H4 (cell line): ENCODE data around the gene RCN2. TPM values are rescaled to one million over a fixed set of nuclear protein-coding genes. Genes with fewer than 3 reads are reported as not detected.

Experiments
- DNase-seq: peaks from one replicate; pipeline ENCODE4 v3.0.0-alpha.2; 2015; ENCODE audit warnings: low spot score
- total RNA-seq: library from RNA; depleted of rRNA; stranded (reverse); fragments of >200 nt; shearing (Covaris generic); gene quantifications from 2 replicates; pipeline ENCODE4 v1.2.3, GENCODE V29; 2014; rRNA removed

Gene RCN2
- total RNA-seq, 1 experiment from 2014 or later, result 168 TPM

DNA sequence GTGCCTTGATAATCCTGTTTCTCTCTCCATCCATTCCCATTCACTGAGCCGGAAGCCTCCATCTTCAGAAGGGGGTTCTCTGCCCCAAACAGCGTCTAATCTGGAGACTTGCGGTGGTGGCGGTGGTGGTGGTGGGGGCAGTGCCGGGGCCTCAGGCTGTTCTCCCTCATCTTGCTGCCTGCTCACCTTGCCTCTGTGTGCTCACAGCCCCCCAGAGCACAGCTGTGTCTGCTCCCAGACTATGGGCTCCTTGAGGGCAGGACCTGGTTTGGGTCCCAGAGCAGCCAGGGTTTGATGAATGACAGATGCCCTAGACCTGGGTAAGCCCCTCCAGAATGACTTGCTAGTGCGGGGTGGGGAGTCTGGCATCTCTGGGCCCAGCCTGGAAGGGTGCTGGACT, 62.9 kb downstream of the RCN2 start:
- DNase-seq, result no peak

DNA sequence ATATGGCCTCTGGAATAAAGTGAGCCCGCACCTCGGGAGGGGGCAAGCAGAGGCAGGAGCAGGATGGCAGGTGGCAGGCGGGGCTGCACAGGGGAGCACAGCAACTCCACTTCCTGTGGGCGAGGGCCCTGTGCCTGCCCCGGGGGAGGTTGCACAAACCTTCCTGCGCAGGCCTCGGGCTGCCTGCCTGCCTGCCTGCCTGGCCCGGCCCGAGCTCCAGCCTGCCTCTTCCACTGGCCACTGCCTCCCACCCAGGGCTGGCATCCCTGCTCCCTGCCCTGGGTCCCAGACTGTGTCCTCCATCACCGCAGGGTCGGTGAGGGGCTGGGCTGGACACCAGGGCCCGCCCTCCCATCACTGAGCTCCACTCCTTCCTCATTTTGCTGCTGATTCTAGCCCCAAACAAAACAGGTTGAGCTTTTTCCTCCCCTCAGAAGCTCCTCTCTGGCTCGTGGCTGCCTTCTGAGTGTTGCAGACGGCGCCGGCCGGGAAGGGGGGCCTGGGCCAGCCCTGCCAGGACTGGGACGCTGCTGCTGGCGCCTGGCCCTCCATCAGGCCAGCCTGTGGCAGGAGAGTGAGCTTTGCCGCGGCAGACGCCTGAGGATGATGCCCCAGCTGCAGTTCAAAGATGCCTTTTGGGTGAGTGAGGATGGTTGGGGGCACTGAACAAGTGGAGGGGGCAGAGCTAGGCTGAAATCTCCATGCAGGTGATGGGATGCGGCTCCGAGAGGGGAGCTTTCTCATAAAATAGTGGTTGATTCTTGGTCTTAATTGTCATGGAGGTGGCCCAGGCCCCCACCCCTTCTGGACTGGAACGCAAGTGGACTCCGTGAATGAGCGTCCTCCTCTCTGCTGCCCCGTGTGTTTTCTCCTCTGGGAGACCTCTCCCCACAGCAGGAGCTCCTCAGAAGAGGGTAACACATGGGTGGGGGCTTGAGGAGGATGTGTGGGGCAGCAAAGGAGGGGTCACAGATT, 63.7 kb downstream of the RCN2 start, which contains the start of gene PSTPIP1:
TSS of gene PSTPIP1 (plus strand) at position 156 of the 975 bp plus-strand sequence. CDS start at position 604, 448 bp downstream.
- no peak for DNase-seq

DNA sequence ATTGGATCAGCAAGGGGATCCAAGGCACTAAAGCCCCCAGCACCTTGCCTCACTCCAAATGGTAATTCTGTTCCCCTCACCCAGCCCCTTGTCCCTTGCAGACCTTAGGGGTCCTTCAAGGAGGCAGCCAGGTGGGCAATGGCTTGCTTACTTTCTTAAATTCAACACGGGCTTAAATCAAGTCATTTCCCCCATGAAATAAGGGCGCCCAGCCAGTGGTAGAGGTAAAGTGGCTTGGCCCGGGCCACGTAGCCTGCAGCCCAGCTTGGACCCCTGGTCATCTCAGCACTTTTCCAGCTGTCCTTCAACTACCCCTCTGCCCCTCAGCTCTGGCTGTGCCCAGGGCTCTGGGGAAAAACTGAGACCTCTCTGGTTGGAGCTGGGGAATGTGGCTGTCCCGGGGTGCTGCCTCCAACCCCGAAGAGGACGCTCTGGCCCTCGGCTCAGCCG, 64.6 kb downstream of the RCN2 start:
- DNase-seq, result no peak

DNA sequence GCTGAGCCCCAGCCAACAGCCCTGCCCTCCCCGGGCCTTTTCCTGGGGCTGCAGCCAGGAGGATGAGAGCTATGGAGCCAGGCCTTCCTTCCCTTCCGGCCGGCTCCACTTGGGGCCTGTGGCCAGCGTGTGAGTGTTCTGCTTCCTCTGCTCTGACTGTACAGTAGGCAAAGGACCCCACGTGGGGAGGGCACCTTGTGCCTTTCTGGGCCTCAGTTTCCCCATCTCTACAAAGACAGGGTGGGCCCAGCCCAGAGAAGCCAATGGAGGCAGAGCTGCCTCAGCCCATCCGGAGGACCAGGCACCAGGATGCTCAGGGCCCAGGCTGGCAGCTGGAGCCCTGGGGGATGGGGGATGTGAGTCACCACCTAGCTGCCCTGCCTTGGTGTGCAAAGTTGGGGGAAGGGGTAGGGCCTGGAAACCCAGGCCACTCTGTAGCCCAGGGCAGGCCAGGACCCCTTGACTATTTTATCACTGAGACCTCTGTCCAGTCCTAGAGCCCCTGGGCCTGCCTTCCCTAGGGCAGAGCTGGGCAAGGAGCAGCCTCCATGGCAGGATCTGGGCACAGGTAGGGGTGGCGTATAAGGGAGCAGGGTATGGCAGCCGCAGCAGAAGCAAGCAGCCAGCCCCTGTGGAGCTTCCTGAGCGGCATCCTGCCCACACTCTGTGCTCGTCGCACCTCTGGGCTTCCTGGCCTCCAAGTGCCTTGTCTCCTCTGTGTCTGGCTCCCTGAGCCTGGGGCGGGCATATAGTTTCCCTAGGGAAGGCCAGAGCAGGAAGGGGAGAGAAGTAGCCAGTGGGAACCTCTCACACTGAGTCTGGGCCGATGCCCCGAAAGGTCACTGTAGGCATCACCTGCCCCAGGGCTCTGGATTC, 65.2 kb downstream of the RCN2 start:
- no peak for DNase-seq

DNA sequence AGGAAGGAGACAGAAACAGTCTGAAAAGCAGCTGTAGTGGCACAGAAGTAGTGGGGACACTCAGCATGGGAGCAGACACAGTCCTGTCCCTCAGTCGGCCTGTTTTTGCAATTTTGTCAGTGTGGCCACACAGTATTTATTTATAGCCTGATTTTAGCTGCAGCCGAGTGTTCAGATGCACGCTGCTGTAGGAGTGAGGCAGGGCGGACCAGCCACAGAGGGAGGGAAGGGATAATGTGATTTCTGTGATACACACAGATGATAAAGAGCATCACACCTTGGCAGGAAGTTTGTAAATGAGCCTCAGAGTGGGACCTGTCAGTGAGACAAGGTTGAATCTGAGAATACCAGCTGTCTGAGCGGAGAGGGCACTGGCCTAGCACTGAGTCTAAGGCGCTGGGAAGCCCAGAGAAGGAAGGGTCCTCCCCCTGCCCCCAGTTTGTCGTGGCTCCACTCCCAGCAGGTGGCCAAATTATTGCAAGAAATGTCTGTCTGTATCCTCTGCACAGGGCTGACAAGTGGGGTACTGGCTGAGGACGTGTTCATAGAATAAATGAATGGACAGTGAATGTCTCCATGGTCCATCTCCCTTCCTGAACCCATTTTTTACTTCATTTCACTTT, 67.2 kb downstream of the RCN2 start:
- no peak for DNase-seq

DNA sequence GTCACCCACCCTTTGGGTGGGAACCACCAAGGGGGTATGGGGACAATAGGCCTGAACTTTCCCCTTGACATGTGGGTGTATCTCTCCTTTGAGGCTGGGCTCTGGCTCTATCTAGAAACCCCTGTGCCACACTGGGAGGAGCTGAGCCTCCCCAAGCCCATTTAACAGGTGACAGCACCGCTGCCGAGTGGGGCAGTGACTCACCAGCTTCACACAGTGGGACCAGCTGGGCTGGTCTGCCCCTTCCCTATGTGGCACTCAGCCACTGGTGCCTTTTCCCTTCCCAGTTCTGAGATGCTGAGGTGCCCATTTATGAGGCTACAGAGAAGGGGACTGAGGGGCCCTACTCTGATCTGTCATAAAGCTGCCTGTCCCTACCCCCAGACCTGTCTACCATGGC, 68.4 kb downstream of the RCN2 start:
- no peak for DNase-seq

DNA sequence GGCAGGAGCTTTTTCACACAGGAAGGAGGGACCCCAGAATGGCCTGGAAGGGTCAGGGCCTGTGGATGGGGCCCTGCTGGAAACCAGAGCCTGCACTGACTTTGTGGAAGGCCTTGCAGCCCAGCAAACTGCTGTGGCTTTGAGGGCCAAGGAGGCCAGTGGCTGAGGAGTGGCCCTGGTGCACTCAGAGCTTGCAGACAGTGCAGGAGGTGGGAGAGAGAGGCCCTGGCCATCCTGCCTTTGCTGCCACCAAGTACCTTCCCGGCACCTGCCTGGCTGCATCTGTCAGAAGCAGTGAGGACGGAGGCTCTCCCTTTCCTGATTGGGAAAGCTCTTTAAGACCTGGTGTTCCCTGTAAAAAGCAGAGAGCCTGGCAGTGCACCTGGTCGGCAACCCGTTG, 69.8 kb downstream of the RCN2 start:
- no peak for DNase-seq

DNA sequence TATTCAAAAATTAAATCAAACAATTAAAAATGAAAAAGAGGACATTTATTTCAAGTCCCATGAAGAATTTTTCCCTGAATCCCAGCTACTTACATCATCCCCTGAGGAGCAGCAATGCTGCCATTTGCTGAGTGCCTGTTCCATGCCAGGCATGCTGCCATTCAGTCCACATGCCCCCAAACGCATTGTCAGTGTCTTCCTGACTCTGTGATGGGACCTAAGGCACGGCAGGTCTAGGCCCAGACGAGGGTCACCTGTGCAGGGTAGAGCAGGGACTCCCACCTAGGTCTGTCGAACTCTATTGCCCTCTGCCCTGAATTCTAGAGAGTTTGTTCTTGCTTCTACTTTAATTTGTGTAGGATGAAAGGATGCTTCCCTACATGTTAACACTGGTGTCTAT, 70.4 kb downstream of the RCN2 start:
- no peak for DNase-seq

DNA sequence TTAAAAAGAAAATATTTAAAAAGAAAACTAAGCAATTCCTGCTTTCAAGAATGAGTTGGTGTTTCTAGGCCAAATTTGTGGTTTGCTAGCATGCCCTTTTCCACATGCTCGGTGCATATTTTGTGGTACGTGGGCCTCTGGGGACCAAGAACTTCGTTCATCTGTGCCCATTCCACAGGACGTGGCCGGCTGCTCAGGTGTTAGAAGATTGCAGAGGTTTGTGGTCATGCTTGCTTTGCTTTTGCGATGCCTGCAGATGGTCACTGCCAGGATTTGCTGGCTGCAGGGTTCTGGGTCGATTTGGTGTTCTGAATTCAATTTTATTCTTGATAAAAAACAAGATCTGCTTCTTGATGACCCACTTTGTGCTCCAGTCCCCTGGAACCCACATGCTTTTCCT, 70.9 kb downstream of the RCN2 start:
- DNase-seq, result no peak

DNA sequence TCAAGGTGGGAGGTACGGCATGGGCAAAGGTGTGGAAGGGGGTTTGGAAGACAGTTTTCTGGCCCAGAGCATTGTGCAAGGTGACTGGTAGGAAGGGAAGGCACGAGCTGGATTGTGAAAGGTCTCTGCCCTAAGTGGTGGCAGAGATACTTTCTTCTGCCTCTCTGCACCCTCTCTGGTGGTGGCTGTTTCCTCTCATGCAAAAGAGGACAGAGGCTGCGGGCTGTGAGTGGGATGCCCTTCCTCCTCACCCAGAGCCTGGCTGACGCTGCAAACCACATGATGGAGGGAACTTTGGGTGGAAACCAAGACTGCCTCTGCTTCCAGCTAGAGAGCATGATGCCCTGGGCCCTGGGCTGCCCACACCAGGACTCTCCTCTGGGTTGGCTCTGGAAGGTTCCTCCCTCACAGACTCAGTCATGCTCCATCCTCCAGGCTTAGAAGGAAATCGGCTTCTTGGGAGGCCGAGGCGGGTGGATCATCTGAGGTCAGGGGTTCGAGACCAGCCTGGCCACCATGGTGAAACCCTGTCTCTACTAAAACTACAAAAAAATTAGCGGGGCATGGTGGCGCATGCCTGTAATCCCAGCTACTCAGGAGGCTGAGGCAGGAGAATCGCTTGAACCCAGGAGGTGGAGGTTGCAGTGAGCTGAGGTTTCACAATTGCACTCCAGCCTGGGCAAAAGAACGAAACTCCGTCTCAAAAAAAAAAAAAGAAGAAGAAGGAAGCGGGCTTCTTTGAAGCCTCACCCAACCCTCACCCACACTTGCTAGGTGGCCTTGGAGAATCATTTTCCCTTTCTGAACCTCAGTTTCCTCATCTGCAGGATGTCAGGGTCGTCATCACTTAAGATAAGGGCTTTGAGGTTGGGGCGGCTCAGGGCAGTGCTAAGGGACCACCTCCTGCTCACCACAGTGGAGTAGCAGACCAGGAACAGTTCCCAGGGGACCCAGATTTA, 71.7 kb downstream of the RCN2 start:
- DNase-seq, result no peak

Other genes with a start within 250 kb of the RCN2 start
- 2.5 and 10.0 TPM in 2 replicates for gene SCAPER, start 26.4 kb upstream of the RCN2 start, total RNA-seq
- gene PSTPIP1, start 63.4 kb downstream of the RCN2 start, total RNA-seq, result 0.19 TPM in 1 of 2 replicates, not detected in the other
- 423 and 537 TPM in 2 replicates for gene TSPAN3, start 139.4 kb downstream of the RCN2 start, total RNA-seq